GM23338 (cell line): ENCODE measurements around the gene CCL20. TPM values are rescaled to one million over a fixed set of nuclear protein-coding genes. Genes with fewer than 3 reads are reported as not detected.

ENCODE experiments used
- ATAC-seq: fragments of 200-7000 bp; cut with Tn5 transposase; 3 replicates; pipeline ENCODE4 v1.9.1; 2020
- DNase-seq: peaks from one replicate; pipeline ENCODE4 v3.0.0-alpha.2; 2015; ENCODE audit warnings: low spot score
- H2AFZ ChIP-seq: fragments of 200-600 bp; sonication (generic); 2 replicates; pipeline ENCODE4 v1.8.0; 2016; ENCODE audit warnings: antibody characterized with exemption, mild to moderate bottlenecking, moderate library complexity
- H3F3A ChIP-seq: fragments of 200-600 bp; sonication (generic); replicated peaks from 2 replicates; pipeline ENCODE4 v1.8.0; 2017; ENCODE audit warnings: antibody characterized with exemption, mixed run types, low read depth
- H3K27ac ChIP-seq: fragments of 200-600 bp; sonication (generic); 2 replicates; pipeline ENCODE4 v1.6.1; 2016; ENCODE audit warnings: low read depth
- H3K27me3 ChIP-seq: fragments of 200-600 bp; sonication (generic); 2 replicates; pipeline ENCODE4 v1.8.0; 2016; ENCODE audit warnings: mild to moderate bottlenecking, mixed run types, moderate library complexity; ENCODE audit not compliant: insufficient read depth
- H3K36me3 ChIP-seq: fragments of 200-600 bp; sonication (generic); 2 replicates; pipeline ENCODE4 v1.8.0; 2016; ENCODE audit warnings: mild to moderate bottlenecking; ENCODE audit not compliant: insufficient read depth
- H3K4me1 ChIP-seq: fragments of 200-600 bp; sonication (generic); 2 replicates; pipeline ENCODE4 v1.8.0; 2016; ENCODE audit warnings: mild to moderate bottlenecking, moderate library complexity; ENCODE audit not compliant: insufficient read depth
- H3K4me2 ChIP-seq: fragments of 200-600 bp; sonication (generic); 2 replicates; pipeline ENCODE4 v1.7.1; 2017; ENCODE audit warnings: mixed run types
- H3K4me3 ChIP-seq: fragments of 200-600 bp; sonication (generic); 2 replicates; pipeline ENCODE4 v1.6.1; 2016; ENCODE audit warnings: mixed run types
- H3K79me2 ChIP-seq: fragments of 200-600 bp; sonication (generic); replicated peaks from 2 replicates; pipeline ENCODE4 v1.8.0; 2017; ENCODE audit warnings: mild to moderate bottlenecking; ENCODE audit not compliant: insufficient read depth
- H3K9me2 ChIP-seq: fragments of 200-600 bp; sonication (generic); 2 replicates; pipeline ENCODE4 v1.8.0; 2017; ENCODE audit not compliant: insufficient read depth
- H4K20me1 ChIP-seq: fragments of 200-600 bp; sonication (generic); replicated peaks from 2 replicates; pipeline ENCODE4 v1.8.0; 2017; ENCODE audit warnings: mild to moderate bottlenecking; ENCODE audit not compliant: insufficient read depth
- H3K27ac Mint-ChIP-seq: 2 replicates; pipeline ENCODE4 v1.8.0; 2020; ENCODE audit warnings: inconsistent platforms, mild to moderate bottlenecking, moderate library complexity, mixed read lengths
- H3K27me3 Mint-ChIP-seq: 3 replicates; pipeline ENCODE4 v1.8.0; 2022; ENCODE audit warnings: low read depth, mild to moderate bottlenecking, moderate library complexity, mixed read lengths, inconsistent platforms; ENCODE audit not compliant: insufficient read depth, poor library complexity
- H3K36me3 Mint-ChIP-seq: 3 replicates; pipeline ENCODE4 v1.8.0; 2021; ENCODE audit warnings: low read depth, mild to moderate bottlenecking, inconsistent platforms, moderate library complexity, mixed read lengths
- H3K4me1 Mint-ChIP-seq: 3 replicates; pipeline ENCODE4 v1.8.0; 2020; ENCODE audit warnings: mild to moderate bottlenecking, inconsistent platforms, mixed read lengths
- H3K4me3 Mint-ChIP-seq: 3 replicates; pipeline ENCODE4 v1.8.0; 2021; ENCODE audit warnings: moderate library complexity, mild to moderate bottlenecking, inconsistent platforms, mixed read lengths
- H3K9me3 Mint-ChIP-seq: 3 replicates; pipeline ENCODE4 v1.8.0; 2020; ENCODE audit warnings: moderate library complexity, mild to moderate bottlenecking, inconsistent platforms, mixed read lengths
- CREB1 ChIP-seq: fragments of 250-450 bp; sonication (Bioruptor Pico); IDR thresholded peaks from 2 replicates; pipeline ENCODE4 v1.5.0; 2020; ENCODE audit warnings: low read depth, mild to moderate bottlenecking, moderate library complexity
- EZH2 ChIP-seq: fragments of 200-600 bp; sonication (generic); IDR thresholded peaks from one replicate; pipeline ENCODE4 v1.8.0; 2017; ENCODE audit warnings: antibody characterized with exemption, mild to moderate bottlenecking, low read depth; ENCODE audit not compliant: unreplicated experiment
- EZH2phosphoT487 ChIP-seq: fragments of 200-600 bp; sonication (generic); IDR thresholded peaks from one replicate; pipeline ENCODE4 v1.8.1; 2018; ENCODE audit warnings: antibody characterized with exemption; ENCODE audit not compliant: unreplicated experiment
- NANOG ChIP-seq: IDR thresholded peaks from 2 replicates; pipeline ENCODE4 v1.6.1; 2016; ENCODE audit warnings: antibody characterized with exemption, borderline replicate concordance
- POLR2AphosphoS5 ChIP-seq: IDR thresholded peaks from 2 replicates; pipeline ENCODE4 v1.6.1; 2016; ENCODE audit warnings: antibody characterized with exemption, low read depth
- STAT1 ChIP-seq: IDR thresholded peaks from one replicate; pipeline ENCODE4 v1.6.1; 2016; ENCODE audit warnings: antibody characterized with exemption; ENCODE audit not compliant: unreplicated experiment
- ZNF114 ChIP-seq: fragments of 250-450 bp; sonication (Bioruptor Pico); IDR thresholded peaks from 2 replicates; pipeline ENCODE4 v1.5.0; 2020; ENCODE audit warnings: mild to moderate bottlenecking, moderate library complexity
- ZNF331 ChIP-seq: fragments of 250-450 bp; sonication (Bioruptor Pico); IDR thresholded peaks from 2 replicates; pipeline ENCODE4 v1.5.0; 2020; ENCODE audit warnings: low read depth, mild to moderate bottlenecking, moderate library complexity
- polyA plus RNA-seq: library from polyadenylated mRNA; unstranded; fragments of >200 nt; fragmentation: Nextera tagmentation; extraction: Ambion mirVana; gene quantifications from 2 replicates; pipeline ENCODE4 v1.2.1, GENCODE V29; 2016
- total RNA-seq: library from RNA; depleted of rRNA; stranded (reverse); fragments of >200 nt; shearing (Covaris generic); gene quantifications from 2 replicates; pipeline ENCODE4 v1.2.3, GENCODE V29; 2014
- TF ChIP-seq, protein P1 (sequence below): IDR thresholded peaks from one replicate; pipeline ENCODE4 v1.6.1; 2018; ENCODE audit warnings: antibody characterized with exemption; ENCODE audit not compliant: unreplicated experiment
- TF ChIP-seq, protein P2 (sequence below): fragments of 250-450 bp; sonication (Bioruptor Pico); IDR thresholded peaks from 2 replicates; pipeline ENCODE4 v1.5.0; 2020; ENCODE audit warnings: mild to moderate bottlenecking, moderate library complexity

The CCL20 gene
- total and polyA plus RNA-seq, 2 experiments from 2014 or later: not detected

DNA sequence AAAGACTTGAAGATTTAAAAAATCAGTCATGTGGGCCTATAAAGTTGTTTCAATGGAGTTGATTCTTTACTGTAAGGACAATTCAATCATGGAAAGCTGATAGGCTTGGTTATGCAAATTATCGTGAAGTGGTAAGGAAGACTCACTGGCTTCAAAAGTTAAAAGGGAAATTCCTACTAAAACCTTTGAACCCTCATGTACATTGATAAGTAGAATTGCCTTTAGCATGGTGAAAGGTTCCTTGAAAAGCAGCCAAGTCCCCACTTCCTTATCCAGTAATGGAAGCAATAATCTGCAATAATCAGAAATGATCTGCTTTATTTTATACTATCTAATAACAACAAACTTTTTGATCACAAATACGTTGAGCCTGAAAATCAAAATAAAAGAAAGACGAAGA, 14.4 kb upstream of the CCL20 start (continued):
- TF ChIP-seq, protein P1, sequence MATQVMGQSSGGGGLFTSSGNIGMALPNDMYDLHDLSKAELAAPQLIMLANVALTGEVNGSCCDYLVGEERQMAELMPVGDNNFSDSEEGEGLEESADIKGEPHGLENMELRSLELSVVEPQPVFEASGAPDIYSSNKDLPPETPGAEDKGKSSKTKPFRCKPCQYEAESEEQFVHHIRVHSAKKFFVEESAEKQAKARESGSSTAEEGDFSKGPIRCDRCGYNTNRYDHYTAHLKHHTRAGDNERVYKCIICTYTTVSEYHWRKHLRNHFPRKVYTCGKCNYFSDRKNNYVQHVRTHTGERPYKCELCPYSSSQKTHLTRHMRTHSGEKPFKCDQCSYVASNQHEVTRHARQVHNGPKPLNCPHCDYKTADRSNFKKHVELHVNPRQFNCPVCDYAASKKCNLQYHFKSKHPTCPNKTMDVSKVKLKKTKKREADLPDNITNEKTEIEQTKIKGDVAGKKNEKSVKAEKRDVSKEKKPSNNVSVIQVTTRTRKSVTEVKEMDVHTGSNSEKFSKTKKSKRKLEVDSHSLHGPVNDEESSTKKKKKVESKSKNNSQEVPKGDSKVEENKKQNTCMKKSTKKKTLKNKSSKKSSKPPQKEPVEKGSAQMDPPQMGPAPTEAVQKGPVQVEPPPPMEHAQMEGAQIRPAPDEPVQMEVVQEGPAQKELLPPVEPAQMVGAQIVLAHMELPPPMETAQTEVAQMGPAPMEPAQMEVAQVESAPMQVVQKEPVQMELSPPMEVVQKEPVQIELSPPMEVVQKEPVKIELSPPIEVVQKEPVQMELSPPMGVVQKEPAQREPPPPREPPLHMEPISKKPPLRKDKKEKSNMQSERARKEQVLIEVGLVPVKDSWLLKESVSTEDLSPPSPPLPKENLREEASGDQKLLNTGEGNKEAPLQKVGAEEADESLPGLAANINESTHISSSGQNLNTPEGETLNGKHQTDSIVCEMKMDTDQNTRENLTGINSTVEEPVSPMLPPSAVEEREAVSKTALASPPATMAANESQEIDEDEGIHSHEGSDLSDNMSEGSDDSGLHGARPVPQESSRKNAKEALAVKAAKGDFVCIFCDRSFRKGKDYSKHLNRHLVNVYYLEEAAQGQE: no peak
- TF ChIP-seq NANOG (no peak), CREB1 (CRISPR knock-in tag) (no peak)

DNA sequence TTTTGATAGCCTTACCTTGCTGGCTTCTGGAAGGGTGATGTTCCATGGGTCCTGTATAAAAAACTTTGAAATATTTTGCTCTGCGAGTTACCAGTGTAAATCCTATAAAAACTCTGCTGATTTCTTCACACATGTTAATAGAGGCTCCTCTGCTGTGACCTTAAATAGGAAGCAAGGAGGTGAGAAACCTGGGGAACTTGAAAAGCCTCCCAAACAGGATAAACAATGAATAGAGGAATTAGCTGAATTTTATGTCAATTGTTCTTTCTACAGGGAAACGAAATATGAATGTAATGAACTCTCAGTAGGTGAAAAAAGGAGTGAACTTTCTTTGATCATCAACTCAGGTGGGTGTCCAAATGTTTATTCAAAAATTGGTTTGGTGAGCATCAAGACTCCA, 10.8 kb upstream of the CCL20 start:
- no peak for ATAC-seq
- no peak overlapping the region for H2AFZ ChIP-seq
- no peaks in the 10 kb centered on the region for H3K9me3 Mint-ChIP-seq
- TF ChIP-seq ZNF114 (CRISPR knock-in tag) (no peak), POLR2AphosphoS5 (no peak), STAT1 (no peak), EZH2 (no peak), CREB1 (CRISPR knock-in tag) (no peak), EZH2phosphoT487 (no peak), ZNF331 (CRISPR knock-in tag) (no peak)
- TF ChIP-seq, protein P1: no peak
- TF ChIP-seq, protein P2, sequence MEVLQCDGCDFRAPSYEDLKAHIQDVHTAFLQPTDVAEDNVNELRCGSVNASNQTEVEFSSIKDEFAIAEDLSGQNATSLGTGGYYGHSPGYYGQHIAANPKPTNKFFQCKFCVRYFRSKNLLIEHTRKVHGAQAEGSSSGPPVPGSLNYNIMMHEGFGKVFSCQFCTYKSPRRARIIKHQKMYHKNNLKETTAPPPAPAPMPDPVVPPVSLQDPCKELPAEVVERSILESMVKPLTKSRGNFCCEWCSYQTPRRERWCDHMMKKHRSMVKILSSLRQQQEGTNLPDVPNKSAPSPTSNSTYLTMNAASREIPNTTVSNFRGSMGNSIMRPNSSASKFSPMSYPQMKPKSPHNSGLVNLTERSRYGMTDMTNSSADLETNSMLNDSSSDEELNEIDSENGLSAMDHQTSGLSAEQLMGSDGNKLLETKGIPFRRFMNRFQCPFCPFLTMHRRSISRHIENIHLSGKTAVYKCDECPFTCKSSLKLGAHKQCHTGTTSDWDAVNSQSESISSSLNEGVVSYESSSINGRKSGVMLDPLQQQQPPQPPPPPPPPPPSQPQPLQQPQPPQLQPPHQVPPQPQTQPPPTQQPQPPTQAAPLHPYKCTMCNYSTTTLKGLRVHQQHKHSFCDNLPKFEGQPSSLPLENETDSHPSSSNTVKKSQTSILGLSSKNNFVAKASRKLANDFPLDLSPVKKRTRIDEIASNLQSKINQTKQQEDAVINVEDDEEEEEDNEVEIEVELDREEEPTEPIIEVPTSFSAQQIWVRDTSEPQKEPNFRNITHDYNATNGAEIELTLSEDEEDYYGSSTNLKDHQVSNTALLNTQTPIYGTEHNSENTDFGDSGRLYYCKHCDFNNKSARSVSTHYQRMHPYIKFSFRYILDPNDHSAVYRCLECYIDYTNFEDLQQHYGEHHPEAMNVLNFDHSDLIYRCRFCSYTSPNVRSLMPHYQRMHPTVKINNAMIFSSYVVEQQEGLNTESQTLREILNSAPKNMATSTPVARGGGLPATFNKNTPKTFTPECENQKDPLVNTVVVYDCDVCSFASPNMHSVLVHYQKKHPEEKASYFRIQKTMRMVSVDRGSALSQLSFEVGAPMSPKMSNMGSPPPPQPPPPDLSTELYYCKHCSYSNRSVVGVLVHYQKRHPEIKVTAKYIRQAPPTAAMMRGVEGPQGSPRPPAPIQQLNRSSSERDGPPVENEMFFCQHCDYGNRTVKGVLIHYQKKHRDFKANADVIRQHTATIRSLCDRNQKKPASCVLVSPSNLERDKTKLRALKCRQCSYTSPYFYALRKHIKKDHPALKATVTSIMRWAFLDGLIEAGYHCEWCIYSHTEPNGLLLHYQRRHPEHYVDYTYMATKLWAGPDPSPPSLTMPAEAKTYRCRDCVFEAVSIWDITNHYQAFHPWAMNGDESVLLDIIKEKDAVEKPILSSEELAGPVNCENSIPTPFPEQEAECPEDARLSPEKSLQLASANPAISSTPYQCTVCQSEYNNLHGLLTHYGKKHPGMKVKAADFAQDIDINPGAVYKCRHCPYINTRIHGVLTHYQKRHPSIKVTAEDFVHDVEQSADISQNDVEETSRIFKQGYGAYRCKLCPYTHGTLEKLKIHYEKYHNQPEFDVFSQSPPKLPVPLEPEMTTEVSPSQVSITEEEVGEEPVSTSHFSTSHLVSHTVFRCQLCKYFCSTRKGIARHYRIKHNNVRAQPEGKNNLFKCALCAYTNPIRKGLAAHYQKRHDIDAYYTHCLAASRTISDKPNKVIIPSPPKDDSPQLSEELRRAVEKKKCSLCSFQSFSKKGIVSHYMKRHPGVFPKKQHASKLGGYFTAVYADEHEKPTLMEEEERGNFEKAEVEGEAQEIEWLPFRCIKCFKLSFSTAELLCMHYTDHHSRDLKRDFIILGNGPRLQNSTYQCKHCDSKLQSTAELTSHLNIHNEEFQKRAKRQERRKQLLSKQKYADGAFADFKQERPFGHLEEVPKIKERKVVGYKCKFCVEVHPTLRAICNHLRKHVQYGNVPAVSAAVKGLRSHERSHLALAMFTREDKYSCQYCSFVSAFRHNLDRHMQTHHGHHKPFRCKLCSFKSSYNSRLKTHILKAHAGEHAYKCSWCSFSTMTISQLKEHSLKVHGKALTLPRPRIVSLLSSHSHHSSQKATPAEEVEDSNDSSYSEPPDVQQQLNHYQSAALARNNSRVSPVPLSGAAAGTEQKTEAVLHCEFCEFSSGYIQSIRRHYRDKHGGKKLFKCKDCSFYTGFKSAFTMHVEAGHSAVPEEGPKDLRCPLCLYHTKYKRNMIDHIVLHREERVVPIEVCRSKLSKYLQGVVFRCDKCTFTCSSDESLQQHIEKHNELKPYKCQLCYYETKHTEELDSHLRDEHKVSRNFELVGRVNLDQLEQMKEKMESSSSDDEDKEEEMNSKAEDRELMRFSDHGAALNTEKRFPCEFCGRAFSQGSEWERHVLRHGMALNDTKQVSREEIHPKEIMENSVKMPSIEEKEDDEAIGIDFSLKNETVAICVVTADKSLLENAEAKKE (CRISPR knock-in tag): no peak

More for the DNA sequence above, 10.8 kb upstream of the CCL20 start:
- Histone ChIP-seq H3K27ac (no peak overlapping the region), H3K9me2 (no peaks in the 10 kb centered on the region), H3K4me2 (no peak overlapping the region), H3F3A (no peaks in the 10 kb centered on the region), H3K4me1 (peaks cover 6% of the 10 kb centered on the region), H4K20me1 (no peaks in the 10 kb centered on the region), H3K27me3 (no peaks in the 10 kb centered on the region), H3K36me3 (no peaks in the 10 kb centered on the region), H3K4me3 (no peak overlapping the region), H3K79me2 (no peaks in the 10 kb centered on the region)
- Mint-ChIP-seq H3K4me3 (no peak overlapping the region), H3K27me3 (no peaks in the 10 kb centered on the region), H3K4me1 (peaks cover 14% of the 10 kb centered on the region), H3K27ac (no peak overlapping the region), H3K36me3 (no peaks in the 10 kb centered on the region)
- DNase-seq: no peak
